OCI-LY3 (cell line): ENCODE data around the gene KCNE4.

ENCODE experiments used
- H2AFZ ChIP-seq: fragments of 200-600, 300-600 bp; shearing (Covaris generic); 2 replicates; pipeline ENCODE4 v1.6.0; 2014; ENCODE audit warnings: antibody characterized with exemption, low read depth, low read length
- H3K27ac ChIP-seq: fragments of 200-600, 300-600 bp; sonication (generic); 2 replicates; pipeline ENCODE4 v1.5.1; 2014; ENCODE audit warnings: mild to moderate bottlenecking, low read length, moderate library complexity, mixed read lengths
- H3K27me3 ChIP-seq: fragments of 200-600, 300-600 bp; sonication (generic); 2 replicates; pipeline ENCODE4 v1.6.1; 2014; ENCODE audit warnings: low read depth, low read length, mixed read lengths
- H3K36me3 ChIP-seq: fragments of 200-600, 300-600 bp; sonication (generic); replicated peaks from 2 replicates; pipeline ENCODE3; 2014; ENCODE audit warnings: low read depth, low read length, mixed read lengths
- H3K4me1 ChIP-seq: fragments of 300-600, 200-600 bp; sonication (generic); 2 replicates; pipeline ENCODE4 v1.6.1; 2014; ENCODE audit warnings: low read length, mixed read lengths
- H3K4me2 ChIP-seq: fragments of 200-600, 300-600 bp; sonication (generic); 2 replicates; pipeline ENCODE4 v1.6.1; 2014; ENCODE audit warnings: low read length, mixed read lengths
- H3K4me3 ChIP-seq: fragments of 300-600, 200-600 bp; sonication (generic); 2 replicates; pipeline ENCODE4 v1.5.1; 2014; ENCODE audit warnings: antibody characterized with exemption, mild to moderate bottlenecking, low read length, moderate library complexity
- H3K79me2 ChIP-seq: fragments of 300-600, 200-600 bp; shearing (Covaris generic); 2 replicates; pipeline ENCODE4 v1.6.1; 2014; ENCODE audit warnings: mild to moderate bottlenecking, low read length, mixed read lengths
- H3K9ac ChIP-seq: fragments of 300-600, 200-600 bp; shearing (Covaris generic); 2 replicates; pipeline ENCODE4 v1.6.0; 2014; ENCODE audit warnings: mild to moderate bottlenecking, low read length, moderate library complexity
- H3K9me3 ChIP-seq: fragments of 200-600, 300-600 bp; shearing (Covaris generic); 2 replicates; pipeline ENCODE4 v1.6.1; 2014; ENCODE audit warnings: low read length, mixed read lengths; ENCODE audit not compliant: insufficient read depth
- H4K20me1 ChIP-seq: fragments of 200-600, 300-600 bp; sonication (generic); 2 replicates; pipeline ENCODE4 v1.6.1; 2016; ENCODE audit warnings: low read length, mixed read lengths; ENCODE audit not compliant: insufficient read depth
- CTCF ChIP-seq: fragments of 200-600, 300-600 bp; sonication (generic); IDR thresholded peaks from 2 replicates; pipeline ENCODE4 v1.5.1; 2014; ENCODE audit warnings: antibody characterized with exemption, low read length, low read depth
- EZH2phosphoT487 ChIP-seq: fragments of 200-600 bp; shearing (Covaris generic); IDR thresholded peaks from 2 replicates; pipeline ENCODE4 v1.6.1; 2018; ENCODE audit warnings: antibody characterized with exemption, mixed run types, low read depth

Gene KCNE4

DNA sequence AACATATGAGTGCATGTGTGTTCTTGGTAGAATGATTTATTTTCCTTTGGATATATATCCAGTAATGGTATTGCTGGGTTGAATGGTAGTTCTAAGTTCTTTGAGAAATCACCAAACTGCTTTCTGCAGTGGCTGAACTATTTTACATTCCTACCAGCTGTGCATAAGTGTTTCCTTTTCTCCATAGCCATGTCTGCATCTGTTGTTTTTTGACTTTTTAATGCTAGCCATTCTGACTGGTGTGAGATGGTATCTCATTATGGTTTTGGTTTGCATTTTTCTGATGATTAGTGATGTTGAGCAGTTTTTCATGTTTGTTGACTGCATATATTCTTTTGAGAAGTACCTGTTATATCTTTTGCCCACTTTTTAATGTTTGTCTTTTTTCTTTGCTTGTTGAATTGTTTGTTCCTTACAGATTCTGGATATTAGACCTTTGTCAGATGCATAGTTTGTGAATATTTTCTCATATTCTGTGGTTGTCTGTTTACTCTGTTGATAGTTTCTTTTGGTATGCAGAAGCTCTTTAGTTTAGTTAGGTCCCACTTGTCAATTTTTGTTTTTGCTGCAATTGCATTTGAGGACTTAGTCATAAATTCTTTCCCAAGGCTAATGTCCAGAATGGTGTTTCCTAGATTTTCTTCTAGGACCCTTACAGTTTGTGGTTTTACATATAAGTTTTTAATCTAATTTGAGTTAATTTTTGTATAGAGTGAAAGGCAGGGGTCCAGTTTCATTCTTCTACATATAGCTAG lies 17.6 kb upstream of the KCNE4 start:
- no peak overlapping the region for H3K4me3 ChIP-seq
- H4K20me1 ChIP-seq = no peaks in the 10 kb centered on the region
- no peak overlapping the region for H3K9ac ChIP-seq
- no peak overlapping the region for H2AFZ ChIP-seq
- H3K27ac ChIP-seq = no peak overlapping the region
- no peaks in the 10 kb centered on the region for H3K79me2 ChIP-seq
- TF ChIP-seq EZH2phosphoT487 (no peak), CTCF (no peak)
- H3K36me3 ChIP-seq = no peaks in the 10 kb centered on the region
- H3K4me2 ChIP-seq = no peak overlapping the region
- no peaks in the 10 kb centered on the region for H3K9me3 ChIP-seq
- no peaks in the 10 kb centered on the region for H3K27me3 ChIP-seq
- no peaks in the 10 kb centered on the region for H3K4me1 ChIP-seq

GRCh38 chr2:223036790-223037444 lies 15.1 kb upstream of the KCNE4 start:
- H3K36me3 ChIP-seq = no peaks in the 10 kb centered on the region
- H3K79me2 ChIP-seq = no peaks in the 10 kb centered on the region
- no peak overlapping the region for H3K4me3 ChIP-seq
- H3K9me3 ChIP-seq = no peaks in the 10 kb centered on the region
- H3K27me3 ChIP-seq = no peaks in the 10 kb centered on the region
- no peaks in the 10 kb centered on the region for H4K20me1 ChIP-seq
- H3K4me1 ChIP-seq = no peaks in the 10 kb centered on the region
- H3K27ac ChIP-seq = no peak overlapping the region
- H3K9ac ChIP-seq = no peak overlapping the region
- H2AFZ ChIP-seq = no peak overlapping the region
- TF ChIP-seq EZH2phosphoT487 (no peak), CTCF (no peak)
- no peak overlapping the region for H3K4me2 ChIP-seq

DNA sequence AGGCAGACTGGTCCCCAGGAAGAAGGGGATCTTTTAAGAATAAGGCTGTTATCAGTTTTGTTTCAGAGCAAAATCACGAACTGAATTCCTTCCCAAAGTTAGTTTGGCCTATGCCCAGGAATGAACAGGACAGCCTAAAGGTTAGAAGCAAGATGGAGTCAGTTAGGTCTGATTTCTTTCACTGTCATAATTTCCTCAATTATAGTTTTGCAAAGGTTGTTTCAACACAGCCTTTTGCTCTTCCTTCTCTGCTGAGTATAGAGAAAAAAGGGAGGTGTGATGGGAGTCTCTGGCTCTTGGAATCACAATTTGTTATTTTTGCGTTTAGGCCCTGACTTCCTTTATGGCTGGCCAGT lies 14.6 kb upstream of the KCNE4 start:
- H3K36me3 ChIP-seq = no peaks in the 10 kb centered on the region
- TF ChIP-seq EZH2phosphoT487 = no peak
- no peak for TF ChIP-seq CTCF

DNA sequence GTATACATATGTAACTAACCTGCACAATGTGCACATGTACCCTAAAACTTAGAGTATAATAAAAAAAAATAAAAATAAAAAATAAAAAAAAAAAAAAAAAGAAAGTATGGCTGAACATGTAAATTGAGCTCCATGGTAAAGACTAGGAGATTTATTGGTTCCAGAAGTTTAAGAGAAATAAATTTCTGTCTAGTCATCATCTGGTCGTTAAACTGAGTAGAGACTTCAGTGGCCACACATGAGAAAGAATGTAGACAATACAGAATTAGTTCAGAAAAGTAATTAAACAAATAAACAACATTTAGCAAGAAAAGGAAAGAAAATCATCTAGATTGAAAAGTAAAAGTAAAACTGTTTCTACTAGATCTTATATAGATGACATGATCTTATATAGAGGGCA lies 12.4 kb upstream of the KCNE4 start:
- Histone ChIP-seq H3K27ac (no peak overlapping the region), H2AFZ (no peak overlapping the region)

More for the DNA sequence above, 14.6 kb upstream of the KCNE4 start:
- no peaks in the 10 kb centered on the region for H3K9me3 ChIP-seq
- H3K4me1 ChIP-seq = no peaks in the 10 kb centered on the region
- H3K27ac ChIP-seq = no peak overlapping the region
- no peaks in the 10 kb centered on the region for H4K20me1 ChIP-seq
- H3K27me3 ChIP-seq = no peaks in the 10 kb centered on the region
- H2AFZ ChIP-seq = no peak overlapping the region
- H3K9ac ChIP-seq = no peak overlapping the region
- H3K4me2 ChIP-seq = no peak overlapping the region
- no peaks in the 10 kb centered on the region for H3K79me2 ChIP-seq
- no peak overlapping the region for H3K4me3 ChIP-seq

More for the DNA sequence above, 12.4 kb upstream of the KCNE4 start:
- no peak overlapping the region for H3K4me2 ChIP-seq
- H3K4me3 ChIP-seq = no peak overlapping the region
- no peaks in the 10 kb centered on the region for H3K9me3 ChIP-seq
- TF ChIP-seq EZH2phosphoT487 = no peak
- no peak for TF ChIP-seq CTCF
- H3K9ac ChIP-seq = no peak overlapping the region
- H3K4me1 ChIP-seq = no peaks in the 10 kb centered on the region
- H3K27me3 ChIP-seq = no peaks in the 10 kb centered on the region
- H3K36me3 ChIP-seq = no peaks in the 10 kb centered on the region
- H3K79me2 ChIP-seq = no peaks in the 10 kb centered on the region
- no peaks in the 10 kb centered on the region for H4K20me1 ChIP-seq
